Natural killer cell (primary cell): ENCODE results near the gene IKBKE. TPM values are rescaled to one million over a fixed set of nuclear protein-coding genes. Genes with fewer than 3 reads are reported as not detected.

Experiments
- ATAC-seq, 3 donors: fragments of 150-1000 bp in 2 of 3; fragments of 200-7000 bp in 1 of 3; cut with Tn5 transposase; 1 replicate in 1 of 3; 2 replicates in 2 of 3; pipeline ENCODE4 v1.10.0; 2021; ENCODE audit warnings: mild to moderate bottlenecking in 2 of 3, moderate library complexity in 2 of 3
- DNase-seq, 2 donors: peaks; one replicate each; pipeline versions ENCODE4 v3.0.0 to v3.0.0-alpha.2; 2013 to 2021; ENCODE audit warnings: mixed read lengths in 1 of 2
- H3K27ac ChIP-seq: one replicate; pipeline ENCODE4 v1.5.1; 2013; ENCODE audit warnings: mild to moderate bottlenecking, low read length
- H3K27me3 ChIP-seq: one replicate; pipeline ENCODE4 v1.6.1; 2013; ENCODE audit warnings: low read length; ENCODE audit not compliant: control insufficient read depth, insufficient read depth
- H3K36me3 ChIP-seq: one replicate; pipeline ENCODE4 v1.6.1; 2013; ENCODE audit warnings: low read length; ENCODE audit not compliant: control insufficient read depth, insufficient read depth
- H3K4me1 ChIP-seq: one replicate; pipeline ENCODE4 v1.6.1; 2013; ENCODE audit warnings: low read length; ENCODE audit not compliant: control insufficient read depth, insufficient read depth
- H3K4me3 ChIP-seq: one replicate; pipeline ENCODE4 v1.5.1; 2013; ENCODE audit warnings: low read length
- H3K9me3 ChIP-seq: one replicate; pipeline ENCODE4 v1.6.1; 2013; ENCODE audit warnings: low read length; ENCODE audit not compliant: control insufficient read depth, insufficient read depth
- H3K27ac Mint-ChIP-seq, 2 donors: one replicate each; pipeline ENCODE4 v1.8.0; 2022; ENCODE audit warnings: mild to moderate bottlenecking in 2 of 2, mixed read lengths in 2 of 2, moderate library complexity in 1 of 2
- H3K27me3 Mint-ChIP-seq, 2 donors: one replicate each; pipeline ENCODE4 v1.8.0; 2022; ENCODE audit warnings: low read depth in 2 of 2, mixed read lengths in 2 of 2
- H3K36me3 Mint-ChIP-seq: one replicate; pipeline ENCODE4 v1.8.0; 2022; ENCODE audit warnings: mixed read lengths
- H3K4me1 Mint-ChIP-seq, 2 donors: one replicate each; pipeline ENCODE4 v1.8.0; 2022; ENCODE audit warnings: mixed read lengths in 2 of 2
- H3K4me3 Mint-ChIP-seq: one replicate; pipeline ENCODE4 v1.8.0; 2022; ENCODE audit warnings: mild to moderate bottlenecking, moderate library complexity, mixed read lengths
- H3K9me3 Mint-ChIP-seq, 2 donors: one replicate each; pipeline ENCODE4 v1.8.0; 2022; ENCODE audit warnings: mixed read lengths in 2 of 2
- WGBS: methylation state at CpG from one replicate; pipeline ENCODE4 v1.1.7; 2013; ENCODE audit warnings: missing lambda C conversion rate; ENCODE audit not compliant: insufficient coverage; 5-methylcytosine and 5-hydroxymethylcytosine counted together
- intact Hi-C: fragments of 100-400 bp; cut with micrococcal nuclease; formaldehyde crosslinking; loops from one replicate; pipeline ENCODE4 v1.14.2; 2022
- total RNA-seq, 4 donors: library from RNA; stranded (reverse); fragments of 120-200 nt in 1 of 4; gene quantifications; one replicate each; pipeline versions ENCODE4 v1.2.3 to v1.2.4, GENCODE V29; 2013 to 2022
- TF ChIP-seq, protein P1 (sequence below): fragments of 200-600 bp; IDR thresholded peaks from one replicate; pipeline ENCODE4 v1.8.0; 2022; ENCODE audit warnings: antibody characterized with exemption

The IKBKE gene
- total RNA-seq, 3 donors from 2014 or later (not counting 1 experiment from before 2014, with no cell fraction given) = 31.6 to 34.6 (median 32.2) TPM

DNA sequence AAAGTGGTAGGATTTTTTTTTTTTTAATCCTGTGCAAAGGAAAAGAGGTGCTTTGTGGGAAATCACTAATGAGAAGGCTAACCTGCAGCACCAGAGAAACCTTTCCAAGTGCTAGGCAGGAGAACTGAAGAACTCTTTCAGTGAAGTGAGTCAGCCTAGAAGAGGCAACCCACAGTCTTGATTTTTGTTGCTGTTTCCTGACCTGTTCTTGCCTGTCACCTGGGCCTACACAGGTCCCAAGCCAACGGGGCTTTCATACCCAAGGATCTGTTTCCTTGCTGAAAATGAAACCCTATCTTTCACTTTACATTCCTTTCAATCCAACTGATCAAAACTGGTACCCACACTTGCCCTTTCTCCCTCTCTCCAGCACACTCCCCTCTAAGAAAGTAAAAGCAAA is 7.1 kb upstream of the IKBKE start:
- Histone ChIP-seq H3K9me3 (no peaks in the 10 kb centered on the region), H3K4me3 (no peak overlapping the region), H3K4me1 (peaks cover 11% of the 10 kb centered on the region), H3K27me3 (no peaks in the 10 kb centered on the region), H3K27ac (no peak overlapping the region), H3K36me3 (no peaks in the 10 kb centered on the region)
- H3K9me3 Mint-ChIP-seq = no peaks in the 10 kb centered on the region
- H3K4me1 Mint-ChIP-seq = peaks cover 5% of the 10 kb centered on the region in 2 donors
- H3K27ac Mint-ChIP-seq = peak overlapping the region in 1 of 2 donors; percentile 1
- ATAC-seq = no peak
- intact Hi-C loops = loop anchor here (2.0 kb wide), 1 partner anchor 16 kb away; no protein-coding TSS in a partner anchor
- H3K36me3 Mint-ChIP-seq = no peaks in the 10 kb centered on the region
- peaks cover 4 to 6% of the 10 kb centered on the region in 2 donors for H3K27me3 Mint-ChIP-seq
- TF ChIP-seq, protein P1, sequence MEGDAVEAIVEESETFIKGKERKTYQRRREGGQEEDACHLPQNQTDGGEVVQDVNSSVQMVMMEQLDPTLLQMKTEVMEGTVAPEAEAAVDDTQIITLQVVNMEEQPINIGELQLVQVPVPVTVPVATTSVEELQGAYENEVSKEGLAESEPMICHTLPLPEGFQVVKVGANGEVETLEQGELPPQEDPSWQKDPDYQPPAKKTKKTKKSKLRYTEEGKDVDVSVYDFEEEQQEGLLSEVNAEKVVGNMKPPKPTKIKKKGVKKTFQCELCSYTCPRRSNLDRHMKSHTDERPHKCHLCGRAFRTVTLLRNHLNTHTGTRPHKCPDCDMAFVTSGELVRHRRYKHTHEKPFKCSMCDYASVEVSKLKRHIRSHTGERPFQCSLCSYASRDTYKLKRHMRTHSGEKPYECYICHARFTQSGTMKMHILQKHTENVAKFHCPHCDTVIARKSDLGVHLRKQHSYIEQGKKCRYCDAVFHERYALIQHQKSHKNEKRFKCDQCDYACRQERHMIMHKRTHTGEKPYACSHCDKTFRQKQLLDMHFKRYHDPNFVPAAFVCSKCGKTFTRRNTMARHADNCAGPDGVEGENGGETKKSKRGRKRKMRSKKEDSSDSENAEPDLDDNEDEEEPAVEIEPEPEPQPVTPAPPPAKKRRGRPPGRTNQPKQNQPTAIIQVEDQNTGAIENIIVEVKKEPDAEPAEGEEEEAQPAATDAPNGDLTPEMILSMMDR = no peak
- no peak for DNase-seq
- WGBS = 81% methylated on average over 1 of the region's 1 CpG
- no peak overlapping the region for H3K4me3 Mint-ChIP-seq

DNA sequence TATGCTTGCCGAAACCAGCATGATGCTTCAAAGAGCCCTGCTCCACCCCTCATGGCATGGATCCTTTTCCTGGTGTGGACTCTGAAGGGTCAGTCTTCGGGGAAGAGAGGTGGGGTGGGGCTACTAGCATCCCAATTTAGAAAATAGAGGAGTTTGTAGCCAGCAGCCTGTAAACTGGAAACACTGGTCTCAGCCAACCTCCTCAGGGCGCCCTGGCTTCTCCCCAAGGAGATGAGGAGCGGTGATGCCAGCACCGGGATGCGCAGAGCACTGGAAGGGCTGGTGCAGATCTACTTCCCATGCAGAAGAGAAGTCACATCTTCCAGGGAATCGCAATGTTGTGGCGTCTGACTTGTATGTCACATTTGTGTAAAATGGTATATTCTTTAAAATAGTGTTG is 6.4 kb upstream of the IKBKE start:
- Mint-ChIP-seq H3K9me3 (no peaks in the 10 kb centered on the region), H3K4me3 (no peak overlapping the region), H3K4me1 (peaks cover 5 to 9% of the 10 kb centered on the region in 2 donors), H3K36me3 (no peaks in the 10 kb centered on the region), H3K27ac (peak overlapping the region in 1 of 2 donors; percentile 1), H3K27me3 (peaks cover 6 to 8% of the 10 kb centered on the region in 2 donors)
- DNase-seq (no peak), ATAC-seq (no peak)
- TF ChIP-seq, protein P1 = no peak
- Histone ChIP-seq H3K27ac (no peak overlapping the region), H3K4me3 (no peak overlapping the region), H3K9me3 (no peaks in the 10 kb centered on the region), H3K36me3 (no peaks in the 10 kb centered on the region), H3K4me1 (peaks cover 18% of the 10 kb centered on the region), H3K27me3 (no peaks in the 10 kb centered on the region)
- intact Hi-C loops = loop anchor here (2.0 kb wide), 1 partner anchor 15 kb away; no protein-coding TSS in a partner anchor
- 96% methylated on average over 8 of the region's 8 CpGs for WGBS

GRCh38 chr1:206464456-206464964 is 5.8 kb upstream of the IKBKE start:
- Histone ChIP-seq H3K27ac (no peak overlapping the region), H3K4me1 (peaks cover 24% of the 10 kb centered on the region), H3K4me3 (no peak overlapping the region), H3K9me3 (no peaks in the 10 kb centered on the region), H3K36me3 (no peaks in the 10 kb centered on the region), H3K27me3 (no peaks in the 10 kb centered on the region)
- Mint-ChIP-seq H3K27ac (no peak overlapping the region), H3K36me3 (no peaks in the 10 kb centered on the region), H3K27me3 (peaks cover 6 to 8% of the 10 kb centered on the region in 2 donors), H3K4me3 (no peak overlapping the region), H3K4me1 (peaks cover 5 to 9% of the 10 kb centered on the region in 2 donors), H3K9me3 (no peaks in the 10 kb centered on the region)
- TF ChIP-seq, protein P1 = no peak
- intact Hi-C loops = no loop called here
- 64% methylated on average over 4 of the region's 4 CpGs for WGBS
- no peak for DNase-seq
- no peak for ATAC-seq

- H3K27ac ChIP-seq = no peak overlapping the region
- H3K27me3 ChIP-seq = no peaks in the 10 kb centered on the region
- H3K27ac Mint-ChIP-seq = no peak overlapping the region
- no peaks in the 10 kb centered on the region for H3K36me3 Mint-ChIP-seq
- intact Hi-C loops = no loop called here
- TF ChIP-seq, protein P1 = no peak
- peaks cover 17 to 23% of the 10 kb centered on the region in 2 donors for H3K4me1 Mint-ChIP-seq
- DNase-seq (peak in 1 of 2 donors; percentile 32), ATAC-seq (no peak)
- peaks cover 37% of the 10 kb centered on the region for H3K4me1 ChIP-seq
- no peaks in the 10 kb centered on the region for H3K36me3 ChIP-seq
- H3K9me3 ChIP-seq = no peaks in the 10 kb centered on the region
- WGBS = 50% methylated on average over 1 of the region's 2 CpGs
- no peak overlapping the region for H3K4me3 Mint-ChIP-seq
- no peaks in the 10 kb centered on the region for H3K9me3 Mint-ChIP-seq
- no peak overlapping the region for H3K4me3 ChIP-seq
- H3K27me3 Mint-ChIP-seq = peaks cover 6 to 8% of the 10 kb centered on the region in 2 donors
Observed at GRCh38 chr1:206465951-206466350, 4.3 kb upstream of the IKBKE start.
